GM23338 (cell line): ENCODE measurements around the gene DIP2C. TPM values are rescaled to one million over a fixed set of nuclear protein-coding genes. Genes with fewer than 3 reads are reported as not detected.

Experiments used
- ATAC-seq: fragments of 200-7000 bp; cut with Tn5 transposase; 3 replicates; pipeline ENCODE4 v1.9.1; 2020
- DNase-seq: peaks from one replicate; pipeline ENCODE4 v3.0.0-alpha.2; 2015; ENCODE audit warnings: low spot score
- H2AFZ ChIP-seq: fragments of 200-600 bp; sonication (generic); 2 replicates; pipeline ENCODE4 v1.8.0; 2016; ENCODE audit warnings: antibody characterized with exemption, mild to moderate bottlenecking, moderate library complexity
- H3F3A ChIP-seq: fragments of 200-600 bp; sonication (generic); replicated peaks from 2 replicates; pipeline ENCODE4 v1.8.0; 2017; ENCODE audit warnings: antibody characterized with exemption, mixed run types, low read depth
- H3K27ac ChIP-seq: fragments of 200-600 bp; sonication (generic); 2 replicates; pipeline ENCODE4 v1.6.1; 2016; ENCODE audit warnings: low read depth
- H3K27me3 ChIP-seq: fragments of 200-600 bp; sonication (generic); 2 replicates; pipeline ENCODE4 v1.8.0; 2016; ENCODE audit warnings: mild to moderate bottlenecking, mixed run types, moderate library complexity; ENCODE audit not compliant: insufficient read depth
- H3K36me3 ChIP-seq: fragments of 200-600 bp; sonication (generic); 2 replicates; pipeline ENCODE4 v1.8.0; 2016; ENCODE audit warnings: mild to moderate bottlenecking; ENCODE audit not compliant: insufficient read depth
- H3K4me1 ChIP-seq: fragments of 200-600 bp; sonication (generic); 2 replicates; pipeline ENCODE4 v1.8.0; 2016; ENCODE audit warnings: mild to moderate bottlenecking, moderate library complexity; ENCODE audit not compliant: insufficient read depth
- H3K4me2 ChIP-seq: fragments of 200-600 bp; sonication (generic); 2 replicates; pipeline ENCODE4 v1.7.1; 2017; ENCODE audit warnings: mixed run types
- H3K4me3 ChIP-seq: fragments of 200-600 bp; sonication (generic); 2 replicates; pipeline ENCODE4 v1.6.1; 2016; ENCODE audit warnings: mixed run types
- H3K79me2 ChIP-seq: fragments of 200-600 bp; sonication (generic); replicated peaks from 2 replicates; pipeline ENCODE4 v1.8.0; 2017; ENCODE audit warnings: mild to moderate bottlenecking; ENCODE audit not compliant: insufficient read depth
- H3K9me2 ChIP-seq: fragments of 200-600 bp; sonication (generic); 2 replicates; pipeline ENCODE4 v1.8.0; 2017; ENCODE audit not compliant: insufficient read depth
- H4K20me1 ChIP-seq: fragments of 200-600 bp; sonication (generic); replicated peaks from 2 replicates; pipeline ENCODE4 v1.8.0; 2017; ENCODE audit warnings: mild to moderate bottlenecking; ENCODE audit not compliant: insufficient read depth
- H3K27ac Mint-ChIP-seq: 2 replicates; pipeline ENCODE4 v1.8.0; 2020; ENCODE audit warnings: inconsistent platforms, mild to moderate bottlenecking, moderate library complexity, mixed read lengths
- H3K27me3 Mint-ChIP-seq: 3 replicates; pipeline ENCODE4 v1.8.0; 2022; ENCODE audit warnings: low read depth, mild to moderate bottlenecking, moderate library complexity, mixed read lengths, inconsistent platforms; ENCODE audit not compliant: insufficient read depth, poor library complexity
- H3K36me3 Mint-ChIP-seq: 3 replicates; pipeline ENCODE4 v1.8.0; 2021; ENCODE audit warnings: low read depth, mild to moderate bottlenecking, inconsistent platforms, moderate library complexity, mixed read lengths
- H3K4me1 Mint-ChIP-seq: 3 replicates; pipeline ENCODE4 v1.8.0; 2020; ENCODE audit warnings: mild to moderate bottlenecking, inconsistent platforms, mixed read lengths
- H3K4me3 Mint-ChIP-seq: 3 replicates; pipeline ENCODE4 v1.8.0; 2021; ENCODE audit warnings: moderate library complexity, mild to moderate bottlenecking, inconsistent platforms, mixed read lengths
- H3K9me3 Mint-ChIP-seq: 3 replicates; pipeline ENCODE4 v1.8.0; 2020; ENCODE audit warnings: moderate library complexity, mild to moderate bottlenecking, inconsistent platforms, mixed read lengths
- CTCF ChIP-seq, 2 experiments: fragments of 200-600 bp in 1 of 2; sonication (generic) in 1 of 2; conservative IDR thresholded peaks; 2 replicates each; pipeline versions ENCODE4 v1.5.1 to v1.6.1; 2016 to 2017; ENCODE audit warnings: antibody characterized with exemption in 2 of 2, low read depth in 2 of 2, mild to moderate bottlenecking in 2 of 2, moderate library complexity in 1 of 2
- ETS1 ChIP-seq: IDR thresholded peaks from 2 replicates; pipeline ENCODE4 v1.6.1; 2016; ENCODE audit warnings: antibody characterized with exemption
- EZH2 ChIP-seq: fragments of 200-600 bp; sonication (generic); IDR thresholded peaks from one replicate; pipeline ENCODE4 v1.8.0; 2017; ENCODE audit warnings: antibody characterized with exemption, mild to moderate bottlenecking, low read depth; ENCODE audit not compliant: unreplicated experiment
- NANOG ChIP-seq: IDR thresholded peaks from 2 replicates; pipeline ENCODE4 v1.6.1; 2016; ENCODE audit warnings: antibody characterized with exemption, borderline replicate concordance
- REST ChIP-seq: IDR thresholded peaks from one replicate; pipeline ENCODE4 v1.6.1; 2018; ENCODE audit warnings: antibody characterized with exemption; ENCODE audit not compliant: unreplicated experiment
- STAT1 ChIP-seq: IDR thresholded peaks from one replicate; pipeline ENCODE4 v1.6.1; 2016; ENCODE audit warnings: antibody characterized with exemption; ENCODE audit not compliant: unreplicated experiment
- ZNF331 ChIP-seq: fragments of 250-450 bp; sonication (Bioruptor Pico); IDR thresholded peaks from 2 replicates; pipeline ENCODE4 v1.5.0; 2020; ENCODE audit warnings: low read depth, mild to moderate bottlenecking, moderate library complexity
- ZNF462 ChIP-seq: fragments of 250-450 bp; sonication (Bioruptor Pico); IDR thresholded peaks from 2 replicates; pipeline ENCODE4 v1.5.0; 2020; ENCODE audit warnings: mild to moderate bottlenecking, moderate library complexity
- polyA plus RNA-seq: library from polyadenylated mRNA; unstranded; fragments of >200 nt; fragmentation: Nextera tagmentation; extraction: Ambion mirVana; gene quantifications from 2 replicates; pipeline ENCODE4 v1.2.1, GENCODE V29; 2016
- total RNA-seq: library from RNA; depleted of rRNA; stranded (reverse); fragments of >200 nt; shearing (Covaris generic); gene quantifications from 2 replicates; pipeline ENCODE4 v1.2.3, GENCODE V29; 2014

DIP2C gene
- total and polyA plus RNA-seq, 2 experiments from 2014 or later, result 5.1 to 7.7 TPM

GRCh38 chr10:369221-369683 is 320.2 kb downstream of the DIP2C start (continued):
- no peak for TF ChIP-seq REST
- TF ChIP-seq EZH2, result no peak
- no peak for TF ChIP-seq ETS1
- TF ChIP-seq ZNF331, result no peak
- no peak for TF ChIP-seq NANOG
- no peak for TF ChIP-seq STAT1

GRCh38 chr10:368579-369220 is 320.8 kb downstream of the DIP2C start:
- ATAC-seq (no peak), DNase-seq (no peak)
- H3K36me3 Mint-ChIP-seq, result no peaks in the 10 kb centered on the region; the same call in 2 of the 3 replicates
- Histone ChIP-seq H3K4me1 (no peaks in the 10 kb centered on the region), H4K20me1 (no peaks in the 10 kb centered on the region), H3K4me3 (no peak overlapping the region), H3F3A (no peaks in the 10 kb centered on the region), H3K79me2 (no peaks in the 10 kb centered on the region), H3K4me2 (no peak overlapping the region), H3K27ac (no peak overlapping the region), H3K9me2 (no peaks in the 10 kb centered on the region), H3K27me3 (no peaks in the 10 kb centered on the region), H2AFZ (no peak overlapping the region), H3K36me3 (no peaks in the 10 kb centered on the region)
- no peaks in the 10 kb centered on the region for H3K9me3 Mint-ChIP-seq
- no peak overlapping the region for H3K4me3 Mint-ChIP-seq
- H3K27me3 Mint-ChIP-seq, result peaks cover 10% of the 10 kb centered on the region
- TF ChIP-seq STAT1, result no peak
- TF ChIP-seq ZNF462 (CRISPR knock-in tag), result no peak
- no peak for TF ChIP-seq ETS1
- TF ChIP-seq CTCF (conservative IDR thresholded peaks at IDR 0.05; ENCODE audit: low read depth in 2 of 2), result no peak
- H3K27ac Mint-ChIP-seq, result no peak overlapping the region
- H3K4me1 Mint-ChIP-seq, result peaks cover 8% of the 10 kb centered on the region
